GM23338 (cell line): ENCODE results near the gene DRGX. TPM values are rescaled to one million over a fixed set of nuclear protein-coding genes. Genes with fewer than 3 reads are reported as not detected.

Experiments
- ATAC-seq: fragments of 200-7000 bp; cut with Tn5 transposase; 3 replicates; pipeline ENCODE4 v1.9.1; 2020
- DNase-seq: peaks from one replicate; pipeline ENCODE4 v3.0.0-alpha.2; 2015; ENCODE audit warnings: low spot score
- H2AFZ ChIP-seq: fragments of 200-600 bp; sonication (generic); 2 replicates; pipeline ENCODE4 v1.8.0; 2016; ENCODE audit warnings: antibody characterized with exemption, mild to moderate bottlenecking, moderate library complexity
- H3F3A ChIP-seq: fragments of 200-600 bp; sonication (generic); replicated peaks from 2 replicates; pipeline ENCODE4 v1.8.0; 2017; ENCODE audit warnings: antibody characterized with exemption, mixed run types, low read depth
- H3K27ac ChIP-seq: fragments of 200-600 bp; sonication (generic); 2 replicates; pipeline ENCODE4 v1.6.1; 2016; ENCODE audit warnings: low read depth
- H3K27me3 ChIP-seq: fragments of 200-600 bp; sonication (generic); 2 replicates; pipeline ENCODE4 v1.8.0; 2016; ENCODE audit warnings: mild to moderate bottlenecking, mixed run types, moderate library complexity; ENCODE audit not compliant: insufficient read depth
- H3K36me3 ChIP-seq: fragments of 200-600 bp; sonication (generic); 2 replicates; pipeline ENCODE4 v1.8.0; 2016; ENCODE audit warnings: mild to moderate bottlenecking; ENCODE audit not compliant: insufficient read depth
- H3K4me1 ChIP-seq: fragments of 200-600 bp; sonication (generic); 2 replicates; pipeline ENCODE4 v1.8.0; 2016; ENCODE audit warnings: mild to moderate bottlenecking, moderate library complexity; ENCODE audit not compliant: insufficient read depth
- H3K4me2 ChIP-seq: fragments of 200-600 bp; sonication (generic); 2 replicates; pipeline ENCODE4 v1.7.1; 2017; ENCODE audit warnings: mixed run types
- H3K4me3 ChIP-seq: fragments of 200-600 bp; sonication (generic); 2 replicates; pipeline ENCODE4 v1.6.1; 2016; ENCODE audit warnings: mixed run types
- H3K79me2 ChIP-seq: fragments of 200-600 bp; sonication (generic); replicated peaks from 2 replicates; pipeline ENCODE4 v1.8.0; 2017; ENCODE audit warnings: mild to moderate bottlenecking; ENCODE audit not compliant: insufficient read depth
- H3K9me2 ChIP-seq: fragments of 200-600 bp; sonication (generic); 2 replicates; pipeline ENCODE4 v1.8.0; 2017; ENCODE audit not compliant: insufficient read depth
- H4K20me1 ChIP-seq: fragments of 200-600 bp; sonication (generic); replicated peaks from 2 replicates; pipeline ENCODE4 v1.8.0; 2017; ENCODE audit warnings: mild to moderate bottlenecking; ENCODE audit not compliant: insufficient read depth
- H3K27ac Mint-ChIP-seq: 2 replicates; pipeline ENCODE4 v1.8.0; 2020; ENCODE audit warnings: inconsistent platforms, mild to moderate bottlenecking, moderate library complexity, mixed read lengths
- H3K27me3 Mint-ChIP-seq: 3 replicates; pipeline ENCODE4 v1.8.0; 2022; ENCODE audit warnings: low read depth, mild to moderate bottlenecking, moderate library complexity, mixed read lengths, inconsistent platforms; ENCODE audit not compliant: insufficient read depth, poor library complexity
- H3K36me3 Mint-ChIP-seq: 3 replicates; pipeline ENCODE4 v1.8.0; 2021; ENCODE audit warnings: low read depth, mild to moderate bottlenecking, inconsistent platforms, moderate library complexity, mixed read lengths
- H3K4me1 Mint-ChIP-seq: 3 replicates; pipeline ENCODE4 v1.8.0; 2020; ENCODE audit warnings: mild to moderate bottlenecking, inconsistent platforms, mixed read lengths
- H3K4me3 Mint-ChIP-seq: 3 replicates; pipeline ENCODE4 v1.8.0; 2021; ENCODE audit warnings: moderate library complexity, mild to moderate bottlenecking, inconsistent platforms, mixed read lengths
- H3K9me3 Mint-ChIP-seq: 3 replicates; pipeline ENCODE4 v1.8.0; 2020; ENCODE audit warnings: moderate library complexity, mild to moderate bottlenecking, inconsistent platforms, mixed read lengths
- CREB1 ChIP-seq: fragments of 250-450 bp; sonication (Bioruptor Pico); IDR thresholded peaks from 2 replicates; pipeline ENCODE4 v1.5.0; 2020; ENCODE audit warnings: low read depth, mild to moderate bottlenecking, moderate library complexity
- EZH2 ChIP-seq: fragments of 200-600 bp; sonication (generic); IDR thresholded peaks from one replicate; pipeline ENCODE4 v1.8.0; 2017; ENCODE audit warnings: antibody characterized with exemption, mild to moderate bottlenecking, low read depth; ENCODE audit not compliant: unreplicated experiment
- EZH2phosphoT487 ChIP-seq: fragments of 200-600 bp; sonication (generic); IDR thresholded peaks from one replicate; pipeline ENCODE4 v1.8.1; 2018; ENCODE audit warnings: antibody characterized with exemption; ENCODE audit not compliant: unreplicated experiment
- JUNB ChIP-seq: IDR thresholded peaks from one replicate; pipeline ENCODE4 v1.6.1; 2016; ENCODE audit warnings: antibody characterized with exemption; ENCODE audit not compliant: unreplicated experiment
- NANOG ChIP-seq: IDR thresholded peaks from 2 replicates; pipeline ENCODE4 v1.6.1; 2016; ENCODE audit warnings: antibody characterized with exemption, borderline replicate concordance
- POLR2AphosphoS5 ChIP-seq: IDR thresholded peaks from 2 replicates; pipeline ENCODE4 v1.6.1; 2016; ENCODE audit warnings: antibody characterized with exemption, low read depth
- STAT1 ChIP-seq: IDR thresholded peaks from one replicate; pipeline ENCODE4 v1.6.1; 2016; ENCODE audit warnings: antibody characterized with exemption; ENCODE audit not compliant: unreplicated experiment
- ZNF114 ChIP-seq: fragments of 250-450 bp; sonication (Bioruptor Pico); IDR thresholded peaks from 2 replicates; pipeline ENCODE4 v1.5.0; 2020; ENCODE audit warnings: mild to moderate bottlenecking, moderate library complexity
- ZNF331 ChIP-seq: fragments of 250-450 bp; sonication (Bioruptor Pico); IDR thresholded peaks from 2 replicates; pipeline ENCODE4 v1.5.0; 2020; ENCODE audit warnings: low read depth, mild to moderate bottlenecking, moderate library complexity
- polyA plus RNA-seq: library from polyadenylated mRNA; unstranded; fragments of >200 nt; fragmentation: Nextera tagmentation; extraction: Ambion mirVana; gene quantifications from 2 replicates; pipeline ENCODE4 v1.2.1, GENCODE V29; 2016
- total RNA-seq: library from RNA; depleted of rRNA; stranded (reverse); fragments of >200 nt; shearing (Covaris generic); gene quantifications from 2 replicates; pipeline ENCODE4 v1.2.3, GENCODE V29; 2014
- TF ChIP-seq, protein P1 (sequence below), 2 experiments: fragments of 200-600 bp in 1 of 2; sonication (generic) in 1 of 2; conservative IDR thresholded peaks; 2 replicates each; pipeline versions ENCODE4 v1.5.1 to v1.6.1; 2016 to 2017; ENCODE audit warnings: antibody characterized with exemption in 2 of 2, low read depth in 2 of 2, mild to moderate bottlenecking in 2 of 2, moderate library complexity in 1 of 2
- TF ChIP-seq, protein P2 (sequence below): IDR thresholded peaks from 2 replicates; pipeline ENCODE4 v1.6.1; 2016; ENCODE audit warnings: antibody characterized with exemption
- TF ChIP-seq, protein P3 (sequence below): IDR thresholded peaks from one replicate; pipeline ENCODE4 v1.6.1; 2018; ENCODE audit warnings: antibody characterized with exemption; ENCODE audit not compliant: unreplicated experiment
- TF ChIP-seq, protein P4 (sequence below): fragments of 250-450 bp; sonication (Bioruptor Pico); IDR thresholded peaks from 2 replicates; pipeline ENCODE4 v1.5.0; 2020; ENCODE audit warnings: mild to moderate bottlenecking, moderate library complexity

Gene DRGX
- total and polyA plus RNA-seq, 2 experiments from 2014 or later: not detected

DNA sequence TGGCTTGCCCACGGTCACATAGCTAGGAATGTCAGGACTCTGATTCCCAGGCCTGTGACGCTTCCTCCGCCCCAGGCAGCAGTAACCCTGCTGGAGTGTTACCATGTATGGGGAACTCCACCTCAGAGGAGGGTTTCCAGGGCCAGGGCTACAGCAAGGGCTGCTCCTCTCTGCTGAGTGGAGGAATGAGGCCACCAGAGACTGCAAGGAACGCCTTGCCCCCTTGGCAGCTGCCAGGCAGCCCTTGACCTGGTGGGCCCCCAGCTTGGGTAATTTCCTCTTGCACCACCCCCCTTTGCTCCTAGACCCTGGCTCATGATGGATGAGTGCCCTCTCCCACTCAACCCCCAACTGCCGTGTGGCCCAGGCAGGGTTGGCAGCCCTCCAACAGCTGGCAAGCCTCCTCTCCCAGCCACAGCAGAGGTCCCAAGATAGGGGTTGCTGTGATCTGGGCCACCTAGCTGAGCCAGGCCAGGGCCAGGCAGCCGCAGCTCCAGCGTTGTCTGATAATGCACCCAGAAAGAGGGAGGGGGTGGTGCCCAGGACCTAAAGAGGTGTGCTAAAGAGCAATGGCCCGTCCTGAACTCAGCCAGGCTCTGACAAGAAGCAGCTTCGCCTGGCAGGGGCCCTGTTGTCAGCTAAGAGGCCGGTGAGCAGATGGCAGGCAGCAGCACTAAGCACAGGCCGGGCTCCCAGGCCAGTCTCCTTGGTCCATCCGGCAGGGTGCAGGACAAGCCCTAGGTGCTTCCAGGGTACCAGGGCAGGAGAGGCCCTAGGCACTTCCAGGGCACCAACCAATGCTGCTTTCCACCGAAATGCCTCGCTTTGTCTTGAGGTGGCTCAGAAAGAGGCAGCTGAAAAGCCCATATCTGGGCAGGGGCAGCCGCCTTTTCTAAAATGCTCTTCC is 35.4 kb downstream of the DRGX start:
- no peaks in the 10 kb centered on the region for H3K36me3 ChIP-seq
- no peaks in the 10 kb centered on the region for H4K20me1 ChIP-seq
- DNase-seq (peak; percentile 17), ATAC-seq (peak; percentile 62)
- no peaks in the 10 kb centered on the region for H3K79me2 ChIP-seq
- H3K9me2 ChIP-seq: no peaks in the 10 kb centered on the region
- peaks cover 11% of the 10 kb centered on the region for H3K4me1 ChIP-seq
- no peak overlapping the region for H3K4me3 Mint-ChIP-seq
- no peak overlapping the region for H3K27ac Mint-ChIP-seq
- H3K27ac ChIP-seq: no peak overlapping the region; the same call in 1 of the 2 replicates
- H3K4me1 Mint-ChIP-seq: peaks cover 13% of the 10 kb centered on the region; the same call in 2 of the 3 replicates
- peaks cover 4% of the 10 kb centered on the region for H3K27me3 Mint-ChIP-seq
- TF ChIP-seq ZNF331 (CRISPR knock-in tag) (no peak), NANOG (no peak), STAT1 (no peak), EZH2 (no peak), ZNF114 (no peak), CREB1 (CRISPR knock-in tag) (no peak), POLR2AphosphoS5 (no peak), EZH2phosphoT487 (no peak), JUNB (no peak)
- TF ChIP-seq, protein P1, sequence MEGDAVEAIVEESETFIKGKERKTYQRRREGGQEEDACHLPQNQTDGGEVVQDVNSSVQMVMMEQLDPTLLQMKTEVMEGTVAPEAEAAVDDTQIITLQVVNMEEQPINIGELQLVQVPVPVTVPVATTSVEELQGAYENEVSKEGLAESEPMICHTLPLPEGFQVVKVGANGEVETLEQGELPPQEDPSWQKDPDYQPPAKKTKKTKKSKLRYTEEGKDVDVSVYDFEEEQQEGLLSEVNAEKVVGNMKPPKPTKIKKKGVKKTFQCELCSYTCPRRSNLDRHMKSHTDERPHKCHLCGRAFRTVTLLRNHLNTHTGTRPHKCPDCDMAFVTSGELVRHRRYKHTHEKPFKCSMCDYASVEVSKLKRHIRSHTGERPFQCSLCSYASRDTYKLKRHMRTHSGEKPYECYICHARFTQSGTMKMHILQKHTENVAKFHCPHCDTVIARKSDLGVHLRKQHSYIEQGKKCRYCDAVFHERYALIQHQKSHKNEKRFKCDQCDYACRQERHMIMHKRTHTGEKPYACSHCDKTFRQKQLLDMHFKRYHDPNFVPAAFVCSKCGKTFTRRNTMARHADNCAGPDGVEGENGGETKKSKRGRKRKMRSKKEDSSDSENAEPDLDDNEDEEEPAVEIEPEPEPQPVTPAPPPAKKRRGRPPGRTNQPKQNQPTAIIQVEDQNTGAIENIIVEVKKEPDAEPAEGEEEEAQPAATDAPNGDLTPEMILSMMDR (conservative IDR thresholded peaks at IDR 0.05; ENCODE audit: low read depth in 2 of 2): no peak
- TF ChIP-seq, protein P2, sequence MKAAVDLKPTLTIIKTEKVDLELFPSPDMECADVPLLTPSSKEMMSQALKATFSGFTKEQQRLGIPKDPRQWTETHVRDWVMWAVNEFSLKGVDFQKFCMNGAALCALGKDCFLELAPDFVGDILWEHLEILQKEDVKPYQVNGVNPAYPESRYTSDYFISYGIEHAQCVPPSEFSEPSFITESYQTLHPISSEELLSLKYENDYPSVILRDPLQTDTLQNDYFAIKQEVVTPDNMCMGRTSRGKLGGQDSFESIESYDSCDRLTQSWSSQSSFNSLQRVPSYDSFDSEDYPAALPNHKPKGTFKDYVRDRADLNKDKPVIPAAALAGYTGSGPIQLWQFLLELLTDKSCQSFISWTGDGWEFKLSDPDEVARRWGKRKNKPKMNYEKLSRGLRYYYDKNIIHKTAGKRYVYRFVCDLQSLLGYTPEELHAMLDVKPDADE: no peak
- TF ChIP-seq, protein P3, sequence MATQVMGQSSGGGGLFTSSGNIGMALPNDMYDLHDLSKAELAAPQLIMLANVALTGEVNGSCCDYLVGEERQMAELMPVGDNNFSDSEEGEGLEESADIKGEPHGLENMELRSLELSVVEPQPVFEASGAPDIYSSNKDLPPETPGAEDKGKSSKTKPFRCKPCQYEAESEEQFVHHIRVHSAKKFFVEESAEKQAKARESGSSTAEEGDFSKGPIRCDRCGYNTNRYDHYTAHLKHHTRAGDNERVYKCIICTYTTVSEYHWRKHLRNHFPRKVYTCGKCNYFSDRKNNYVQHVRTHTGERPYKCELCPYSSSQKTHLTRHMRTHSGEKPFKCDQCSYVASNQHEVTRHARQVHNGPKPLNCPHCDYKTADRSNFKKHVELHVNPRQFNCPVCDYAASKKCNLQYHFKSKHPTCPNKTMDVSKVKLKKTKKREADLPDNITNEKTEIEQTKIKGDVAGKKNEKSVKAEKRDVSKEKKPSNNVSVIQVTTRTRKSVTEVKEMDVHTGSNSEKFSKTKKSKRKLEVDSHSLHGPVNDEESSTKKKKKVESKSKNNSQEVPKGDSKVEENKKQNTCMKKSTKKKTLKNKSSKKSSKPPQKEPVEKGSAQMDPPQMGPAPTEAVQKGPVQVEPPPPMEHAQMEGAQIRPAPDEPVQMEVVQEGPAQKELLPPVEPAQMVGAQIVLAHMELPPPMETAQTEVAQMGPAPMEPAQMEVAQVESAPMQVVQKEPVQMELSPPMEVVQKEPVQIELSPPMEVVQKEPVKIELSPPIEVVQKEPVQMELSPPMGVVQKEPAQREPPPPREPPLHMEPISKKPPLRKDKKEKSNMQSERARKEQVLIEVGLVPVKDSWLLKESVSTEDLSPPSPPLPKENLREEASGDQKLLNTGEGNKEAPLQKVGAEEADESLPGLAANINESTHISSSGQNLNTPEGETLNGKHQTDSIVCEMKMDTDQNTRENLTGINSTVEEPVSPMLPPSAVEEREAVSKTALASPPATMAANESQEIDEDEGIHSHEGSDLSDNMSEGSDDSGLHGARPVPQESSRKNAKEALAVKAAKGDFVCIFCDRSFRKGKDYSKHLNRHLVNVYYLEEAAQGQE: no peak
- TF ChIP-seq, protein P4, sequence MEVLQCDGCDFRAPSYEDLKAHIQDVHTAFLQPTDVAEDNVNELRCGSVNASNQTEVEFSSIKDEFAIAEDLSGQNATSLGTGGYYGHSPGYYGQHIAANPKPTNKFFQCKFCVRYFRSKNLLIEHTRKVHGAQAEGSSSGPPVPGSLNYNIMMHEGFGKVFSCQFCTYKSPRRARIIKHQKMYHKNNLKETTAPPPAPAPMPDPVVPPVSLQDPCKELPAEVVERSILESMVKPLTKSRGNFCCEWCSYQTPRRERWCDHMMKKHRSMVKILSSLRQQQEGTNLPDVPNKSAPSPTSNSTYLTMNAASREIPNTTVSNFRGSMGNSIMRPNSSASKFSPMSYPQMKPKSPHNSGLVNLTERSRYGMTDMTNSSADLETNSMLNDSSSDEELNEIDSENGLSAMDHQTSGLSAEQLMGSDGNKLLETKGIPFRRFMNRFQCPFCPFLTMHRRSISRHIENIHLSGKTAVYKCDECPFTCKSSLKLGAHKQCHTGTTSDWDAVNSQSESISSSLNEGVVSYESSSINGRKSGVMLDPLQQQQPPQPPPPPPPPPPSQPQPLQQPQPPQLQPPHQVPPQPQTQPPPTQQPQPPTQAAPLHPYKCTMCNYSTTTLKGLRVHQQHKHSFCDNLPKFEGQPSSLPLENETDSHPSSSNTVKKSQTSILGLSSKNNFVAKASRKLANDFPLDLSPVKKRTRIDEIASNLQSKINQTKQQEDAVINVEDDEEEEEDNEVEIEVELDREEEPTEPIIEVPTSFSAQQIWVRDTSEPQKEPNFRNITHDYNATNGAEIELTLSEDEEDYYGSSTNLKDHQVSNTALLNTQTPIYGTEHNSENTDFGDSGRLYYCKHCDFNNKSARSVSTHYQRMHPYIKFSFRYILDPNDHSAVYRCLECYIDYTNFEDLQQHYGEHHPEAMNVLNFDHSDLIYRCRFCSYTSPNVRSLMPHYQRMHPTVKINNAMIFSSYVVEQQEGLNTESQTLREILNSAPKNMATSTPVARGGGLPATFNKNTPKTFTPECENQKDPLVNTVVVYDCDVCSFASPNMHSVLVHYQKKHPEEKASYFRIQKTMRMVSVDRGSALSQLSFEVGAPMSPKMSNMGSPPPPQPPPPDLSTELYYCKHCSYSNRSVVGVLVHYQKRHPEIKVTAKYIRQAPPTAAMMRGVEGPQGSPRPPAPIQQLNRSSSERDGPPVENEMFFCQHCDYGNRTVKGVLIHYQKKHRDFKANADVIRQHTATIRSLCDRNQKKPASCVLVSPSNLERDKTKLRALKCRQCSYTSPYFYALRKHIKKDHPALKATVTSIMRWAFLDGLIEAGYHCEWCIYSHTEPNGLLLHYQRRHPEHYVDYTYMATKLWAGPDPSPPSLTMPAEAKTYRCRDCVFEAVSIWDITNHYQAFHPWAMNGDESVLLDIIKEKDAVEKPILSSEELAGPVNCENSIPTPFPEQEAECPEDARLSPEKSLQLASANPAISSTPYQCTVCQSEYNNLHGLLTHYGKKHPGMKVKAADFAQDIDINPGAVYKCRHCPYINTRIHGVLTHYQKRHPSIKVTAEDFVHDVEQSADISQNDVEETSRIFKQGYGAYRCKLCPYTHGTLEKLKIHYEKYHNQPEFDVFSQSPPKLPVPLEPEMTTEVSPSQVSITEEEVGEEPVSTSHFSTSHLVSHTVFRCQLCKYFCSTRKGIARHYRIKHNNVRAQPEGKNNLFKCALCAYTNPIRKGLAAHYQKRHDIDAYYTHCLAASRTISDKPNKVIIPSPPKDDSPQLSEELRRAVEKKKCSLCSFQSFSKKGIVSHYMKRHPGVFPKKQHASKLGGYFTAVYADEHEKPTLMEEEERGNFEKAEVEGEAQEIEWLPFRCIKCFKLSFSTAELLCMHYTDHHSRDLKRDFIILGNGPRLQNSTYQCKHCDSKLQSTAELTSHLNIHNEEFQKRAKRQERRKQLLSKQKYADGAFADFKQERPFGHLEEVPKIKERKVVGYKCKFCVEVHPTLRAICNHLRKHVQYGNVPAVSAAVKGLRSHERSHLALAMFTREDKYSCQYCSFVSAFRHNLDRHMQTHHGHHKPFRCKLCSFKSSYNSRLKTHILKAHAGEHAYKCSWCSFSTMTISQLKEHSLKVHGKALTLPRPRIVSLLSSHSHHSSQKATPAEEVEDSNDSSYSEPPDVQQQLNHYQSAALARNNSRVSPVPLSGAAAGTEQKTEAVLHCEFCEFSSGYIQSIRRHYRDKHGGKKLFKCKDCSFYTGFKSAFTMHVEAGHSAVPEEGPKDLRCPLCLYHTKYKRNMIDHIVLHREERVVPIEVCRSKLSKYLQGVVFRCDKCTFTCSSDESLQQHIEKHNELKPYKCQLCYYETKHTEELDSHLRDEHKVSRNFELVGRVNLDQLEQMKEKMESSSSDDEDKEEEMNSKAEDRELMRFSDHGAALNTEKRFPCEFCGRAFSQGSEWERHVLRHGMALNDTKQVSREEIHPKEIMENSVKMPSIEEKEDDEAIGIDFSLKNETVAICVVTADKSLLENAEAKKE (CRISPR knock-in tag): no peak
- H3K36me3 Mint-ChIP-seq: no peaks in the 10 kb centered on the region
- H2AFZ ChIP-seq: peak overlapping the region; percentile 95
- no peaks in the 10 kb centered on the region for H3K27me3 ChIP-seq
- H3K4me2 ChIP-seq: 0 out of 2 replicates have a peak overlapping the region, but pooled peaks have one; percentile 38
- H3K4me3 ChIP-seq: no peak overlapping the region
- H3K9me3 Mint-ChIP-seq: peaks cover 2% of the 10 kb centered on the region; the same call in 1 of the 3 replicates
- H3F3A ChIP-seq: no peaks in the 10 kb centered on the region
